ENCODE measurements around the gene DAZ2.
"Not testable (repeated sequence)": the region's sequence is repeated elsewhere in the genome, so short reads cannot be mapped to it uniquely, and the experiment has no call there.

The DAZ2 gene, protein sequence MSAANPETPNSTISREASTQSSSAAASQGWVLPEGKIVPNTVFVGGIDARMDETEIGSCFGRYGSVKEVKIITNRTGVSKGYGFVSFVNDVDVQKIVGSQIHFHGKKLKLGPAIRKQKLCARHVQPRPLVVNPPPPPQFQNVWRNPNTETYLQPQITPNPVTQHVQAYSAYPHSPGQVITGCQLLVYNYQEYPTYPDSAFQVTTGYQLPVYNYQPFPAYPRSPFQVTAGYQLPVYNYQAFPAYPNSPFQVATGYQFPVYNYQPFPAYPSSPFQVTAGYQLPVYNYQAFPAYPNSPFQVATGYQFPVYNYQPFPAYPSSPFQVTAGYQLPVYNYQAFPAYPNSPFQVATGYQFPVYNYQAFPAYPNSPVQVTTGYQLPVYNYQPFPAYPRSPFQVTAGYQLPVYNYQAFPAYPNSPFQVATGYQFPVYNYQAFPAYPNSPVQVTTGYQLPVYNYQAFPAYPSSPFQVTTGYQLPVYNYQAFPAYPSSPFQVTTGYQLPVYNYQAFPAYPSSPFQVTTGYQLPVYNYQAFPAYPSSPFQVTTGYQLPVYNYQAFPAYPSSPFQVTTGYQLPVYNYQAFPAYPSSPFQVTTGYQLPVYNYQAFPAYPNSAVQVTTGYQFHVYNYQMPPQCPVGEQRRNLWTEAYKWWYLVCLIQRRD

DNA sequence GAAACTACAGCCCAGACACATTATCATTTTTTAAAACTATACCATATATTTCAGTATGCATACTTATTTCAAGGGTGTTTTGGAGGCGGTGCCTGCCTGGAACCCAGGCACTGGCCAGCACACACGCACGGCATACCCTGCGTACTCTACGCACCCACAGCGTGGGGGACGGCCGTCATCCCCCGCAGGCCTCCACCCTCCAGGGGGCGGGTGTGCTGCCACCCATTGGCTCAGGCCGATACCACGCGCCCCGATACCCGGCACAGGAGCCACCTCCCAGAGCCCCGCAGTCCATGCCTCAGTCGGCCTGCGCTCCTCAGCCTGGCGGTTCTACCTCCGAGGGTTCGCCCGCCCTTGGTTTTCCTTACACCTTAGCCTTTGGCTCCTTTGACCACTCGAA is at the start of gene DAZ2:
Gene DAZ2, plus strand, starts transcription at position 301 of the 400 bp plus-strand sequence. CDS start 208 bp downstream, outside the sequence.
- not testable (repeated sequence) for FAIRE-seq

DNA sequence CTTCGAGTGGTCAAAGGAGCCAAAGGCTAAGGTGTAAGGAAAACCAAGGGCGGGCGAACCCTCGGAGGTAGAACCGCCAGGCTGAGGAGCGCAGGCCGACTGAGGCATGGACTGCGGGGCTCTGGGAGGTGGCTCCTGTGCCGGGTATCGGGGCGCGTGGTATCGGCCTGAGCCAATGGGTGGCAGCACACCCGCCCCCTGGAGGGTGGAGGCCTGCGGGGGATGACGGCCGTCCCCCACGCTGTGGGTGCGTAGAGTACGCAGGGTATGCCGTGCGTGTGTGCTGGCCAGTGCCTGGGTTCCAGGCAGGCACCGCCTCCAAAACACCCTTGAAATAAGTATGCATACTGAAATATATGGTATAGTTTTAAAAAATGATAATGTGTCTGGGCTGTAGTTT is 20.4 kb upstream of the DAZ2 start, which contains the start of gene DAZ1:
Gene DAZ1, minus strand, starts transcription at position 101 of the 400 bp plus-strand sequence. CDS start 208 bp downstream, outside the sequence.
- not testable (repeated sequence) for FAIRE-seq

DNA sequence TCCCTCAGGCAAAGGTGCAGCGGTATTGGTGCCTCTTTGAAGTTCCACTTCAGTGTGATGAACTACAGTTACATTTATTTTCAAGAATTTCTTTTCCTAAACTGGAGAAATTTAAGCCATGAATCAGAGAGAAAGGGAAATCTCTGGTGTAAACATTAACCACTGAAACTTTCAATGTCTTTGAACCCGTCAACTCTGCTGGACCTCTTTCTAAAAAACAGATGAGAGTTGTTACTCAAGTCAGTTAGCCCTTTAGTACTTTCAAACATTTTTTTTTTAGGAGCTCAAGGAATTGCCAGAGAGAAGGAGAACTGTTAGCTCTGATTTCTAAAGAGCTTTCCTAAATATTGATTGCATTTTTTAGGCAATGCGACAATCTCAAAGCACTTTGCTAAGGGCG is 11.9 kb upstream of the DAZ2 start:
- not testable (repeated sequence) for FAIRE-seq

DNA sequence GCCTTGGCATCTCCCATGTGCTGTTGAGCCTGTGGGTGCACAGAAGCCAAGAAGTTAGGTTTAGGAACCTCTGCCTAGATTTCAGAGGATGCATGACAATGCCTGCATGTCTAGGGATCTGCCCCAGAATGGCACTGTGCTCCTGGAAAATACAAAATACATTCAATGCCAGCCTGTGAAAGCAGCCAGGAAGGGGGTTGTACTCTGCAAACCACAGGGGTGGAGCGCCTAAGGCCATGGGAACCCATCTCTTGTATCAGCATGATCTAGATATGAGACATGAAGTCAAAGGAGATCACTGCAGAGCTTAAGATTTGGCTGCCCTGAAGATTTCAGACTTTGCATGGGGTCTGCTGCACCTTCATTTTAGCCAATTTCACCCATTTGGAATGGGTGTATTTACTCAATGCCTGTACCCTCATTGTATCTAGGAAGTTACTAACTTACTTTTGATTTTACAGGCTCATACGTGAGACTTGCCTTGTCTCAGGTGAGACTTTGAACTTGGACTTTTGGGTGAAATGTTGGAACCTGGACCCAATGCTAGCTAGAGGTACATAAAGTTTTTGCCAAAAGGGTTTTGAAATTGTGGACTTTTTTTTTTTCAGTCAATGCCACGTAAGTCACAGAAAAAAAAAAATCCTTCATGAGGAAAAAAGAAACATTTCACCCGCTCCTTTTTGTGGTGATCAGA is 9.4 kb upstream of the DAZ2 start:
- not testable (repeated sequence) for FAIRE-seq

DNA sequence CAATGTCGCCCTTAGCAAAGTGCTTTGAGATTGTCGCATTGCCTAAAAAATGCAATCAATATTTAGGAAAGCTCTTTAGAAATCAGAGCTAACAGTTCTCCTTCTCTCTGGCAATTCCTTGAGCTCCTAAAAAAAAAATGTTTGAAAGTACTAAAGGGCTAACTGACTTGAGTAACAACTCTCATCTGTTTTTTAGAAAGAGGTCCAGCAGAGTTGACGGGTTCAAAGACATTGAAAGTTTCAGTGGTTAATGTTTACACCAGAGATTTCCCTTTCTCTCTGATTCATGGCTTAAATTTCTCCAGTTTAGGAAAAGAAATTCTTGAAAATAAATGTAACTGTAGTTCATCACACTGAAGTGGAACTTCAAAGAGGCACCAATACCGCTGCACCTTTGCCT is 8.7 kb upstream of the DAZ2 start:
- not testable (repeated sequence) for FAIRE-seq
